ENCODE measurements around the gene KCNJ2.

KCNJ2 gene

DNA sequence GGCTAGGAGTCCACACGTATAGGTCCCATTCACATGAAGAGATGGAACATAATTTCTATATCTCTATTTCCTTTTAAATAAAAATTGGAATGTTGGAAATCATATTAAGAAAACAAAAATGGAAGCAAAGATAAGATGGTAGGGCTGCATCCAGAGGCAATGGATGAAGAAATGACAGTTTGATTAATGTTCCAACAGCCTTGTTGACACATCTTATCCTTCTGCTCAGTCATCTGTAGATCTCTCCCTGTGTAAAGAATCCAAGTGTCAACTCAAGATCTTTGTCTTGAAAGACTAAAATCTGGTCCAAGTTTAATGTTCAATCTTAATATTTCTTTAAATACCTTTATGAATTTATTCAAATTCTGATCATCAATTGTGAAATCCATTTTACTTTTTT is 7.8 kb upstream of the KCNJ2 start:
- DNase-seq, result no peak

DNA sequence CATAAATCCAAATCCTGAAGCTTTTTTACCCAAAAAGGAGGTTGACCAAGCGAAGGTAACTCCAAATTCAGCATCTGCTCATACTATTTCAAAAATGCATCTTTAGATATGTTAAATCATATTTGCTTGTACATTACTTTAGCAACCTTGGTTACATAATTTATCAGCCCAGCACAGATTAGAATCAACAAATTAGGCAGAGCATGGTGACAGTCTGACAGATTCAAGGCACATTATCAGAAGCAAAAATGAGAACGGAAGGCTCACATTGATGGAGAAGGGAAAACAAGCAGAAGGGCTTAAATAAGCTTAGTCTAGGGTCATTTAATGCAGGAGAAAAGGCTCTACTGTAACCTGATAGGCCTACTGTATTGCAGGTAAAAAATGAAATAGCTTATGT is 3.9 kb upstream of the KCNJ2 start:
- DNase-seq, result no peak

DNA sequence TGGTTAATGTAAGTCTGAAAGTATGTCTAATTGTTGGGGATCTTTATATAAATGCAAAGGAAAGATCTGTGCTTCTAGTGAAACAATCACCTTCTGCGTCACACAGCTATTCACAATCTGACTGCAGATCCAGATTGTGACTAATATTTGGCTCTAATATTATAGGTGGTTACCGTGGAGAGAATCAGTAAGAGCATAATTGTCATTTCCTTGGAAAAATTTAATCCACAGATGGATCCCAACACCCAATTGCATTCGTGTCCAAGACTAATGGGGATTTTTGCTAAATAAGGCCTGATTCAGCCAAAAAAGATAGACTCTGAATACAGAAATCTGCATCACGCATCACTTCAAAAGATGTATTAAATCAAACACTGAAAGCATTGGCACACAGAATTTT is 2.7 kb upstream of the KCNJ2 start:
- DNase-seq, result no peak

DNA sequence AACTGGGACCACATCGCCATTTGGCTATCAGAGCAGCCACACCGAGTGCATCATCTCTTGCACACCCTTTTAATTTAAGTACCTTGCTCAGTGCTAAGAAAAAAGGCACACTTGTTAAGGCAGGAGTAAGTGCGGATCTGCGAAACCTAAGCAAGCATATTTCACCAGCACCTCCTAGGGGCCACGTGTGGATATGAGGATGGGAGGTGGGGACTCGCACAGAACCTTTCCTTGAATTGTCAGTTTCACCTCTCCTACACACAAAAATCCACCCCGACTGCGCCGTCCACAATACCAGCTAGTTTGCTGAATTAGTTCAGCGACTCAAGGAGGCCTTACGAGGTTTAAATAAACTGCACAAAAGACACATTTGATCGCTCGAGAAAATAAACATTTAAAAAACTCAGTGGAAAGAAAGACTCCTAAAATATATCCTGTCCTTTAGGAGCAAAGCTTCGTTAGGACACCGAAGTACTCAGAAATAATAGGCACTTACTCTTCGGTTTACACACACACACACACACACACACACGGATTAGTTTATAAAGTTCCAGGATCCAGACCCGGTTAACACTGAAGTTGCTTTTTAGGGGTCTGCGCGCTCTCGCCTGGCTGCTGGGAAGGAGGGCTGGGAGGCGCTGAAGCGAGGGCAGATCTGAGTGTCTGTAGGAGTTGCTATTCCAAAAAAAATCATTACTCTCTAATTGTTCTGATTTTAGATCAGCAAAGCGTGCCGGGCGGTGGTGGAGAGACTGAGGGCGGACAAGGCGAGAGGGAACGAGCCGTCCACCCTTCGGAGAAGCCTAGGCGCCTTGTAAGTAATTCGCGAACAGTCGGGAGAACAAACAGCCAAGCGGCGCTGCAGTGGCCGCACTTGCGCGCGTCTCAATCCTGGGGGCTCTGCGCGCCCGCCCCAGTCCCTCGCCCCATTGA is 1.0 kb upstream of the KCNJ2 start:
- DNase-seq, result no peak

DNA sequence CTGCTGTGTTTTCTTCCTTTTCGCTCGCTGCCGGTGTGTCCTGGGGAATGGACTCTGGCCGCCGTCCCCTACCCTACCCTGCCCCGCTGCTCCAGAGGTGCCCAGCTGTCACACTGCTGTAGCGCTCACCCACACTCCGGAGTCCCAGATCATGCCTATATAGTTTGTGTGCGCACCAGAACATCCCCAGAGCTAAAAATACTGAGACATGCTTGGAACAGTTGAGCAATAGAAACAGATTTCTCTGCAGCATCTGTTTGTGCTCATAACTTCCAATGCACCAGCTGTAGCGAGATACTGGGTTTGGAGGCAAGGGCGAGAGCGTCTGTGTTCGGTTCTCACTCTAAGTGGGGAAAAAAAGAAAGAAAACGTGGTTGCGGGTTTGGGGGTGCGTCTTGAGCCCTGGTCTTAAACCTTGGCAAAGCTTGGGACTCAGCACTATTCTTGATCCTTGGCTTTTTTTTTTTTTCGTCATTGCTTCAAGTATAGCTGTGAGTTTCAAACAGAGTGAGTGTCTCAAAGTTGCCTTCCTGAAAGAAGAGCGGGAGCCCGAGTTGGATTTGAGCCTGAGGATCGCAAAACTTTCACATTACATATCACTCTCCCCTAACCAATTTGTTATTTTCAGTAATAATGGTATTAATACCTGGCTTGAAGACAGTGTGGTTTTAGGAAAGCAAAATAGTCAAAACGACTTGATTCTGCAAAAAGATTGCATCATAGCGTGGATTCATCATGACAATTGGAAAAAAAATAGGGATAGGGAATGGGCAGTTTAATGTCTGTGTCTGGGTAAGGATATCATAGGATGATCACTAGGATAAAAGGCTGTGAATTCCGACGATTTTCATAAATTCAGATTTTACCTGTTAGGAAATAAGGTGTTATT is 621 bp downstream of the KCNJ2 start:
- DNase-seq, result no peak

DNA sequence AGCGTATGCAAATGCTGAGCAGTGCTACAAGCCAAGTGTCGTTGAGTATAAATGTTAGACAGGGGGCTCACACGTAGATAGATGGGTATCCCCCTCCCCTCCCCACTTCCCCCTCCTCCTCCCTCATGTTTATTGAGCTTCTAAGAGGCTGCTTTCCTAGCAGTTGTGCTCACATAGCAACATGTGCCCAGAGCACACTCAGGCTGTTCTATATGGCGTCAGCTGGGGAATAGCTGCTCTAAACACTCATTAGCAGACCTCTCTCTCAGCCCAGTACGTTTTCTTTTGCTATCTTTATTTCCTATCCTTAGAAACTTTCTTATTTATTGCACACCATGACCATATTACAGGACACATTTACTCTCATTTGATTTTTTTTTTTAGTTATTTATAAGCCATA is 1.8 kb downstream of the KCNJ2 start:
- DNase-seq, result no peak

DNA sequence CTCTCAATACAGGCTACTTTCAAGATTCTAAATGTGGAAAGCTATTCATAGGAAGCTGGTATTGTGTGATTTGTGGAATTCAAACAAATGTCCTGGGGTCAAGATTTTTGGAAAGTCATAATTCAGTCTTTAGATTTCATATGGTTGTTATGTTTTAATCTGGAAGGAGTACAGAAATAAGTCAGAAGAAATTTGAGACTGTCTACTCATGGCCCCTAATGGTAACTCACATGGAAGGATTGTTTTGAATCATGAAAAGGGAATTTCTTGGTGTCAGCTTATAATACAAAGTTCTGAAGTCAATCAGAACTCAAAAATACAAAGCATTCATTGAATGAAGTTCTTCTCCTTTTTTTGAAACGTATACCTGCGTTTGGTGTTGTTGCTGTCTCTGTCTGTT is 3.1 kb downstream of the KCNJ2 start:
- no peak for DNase-seq

DNA sequence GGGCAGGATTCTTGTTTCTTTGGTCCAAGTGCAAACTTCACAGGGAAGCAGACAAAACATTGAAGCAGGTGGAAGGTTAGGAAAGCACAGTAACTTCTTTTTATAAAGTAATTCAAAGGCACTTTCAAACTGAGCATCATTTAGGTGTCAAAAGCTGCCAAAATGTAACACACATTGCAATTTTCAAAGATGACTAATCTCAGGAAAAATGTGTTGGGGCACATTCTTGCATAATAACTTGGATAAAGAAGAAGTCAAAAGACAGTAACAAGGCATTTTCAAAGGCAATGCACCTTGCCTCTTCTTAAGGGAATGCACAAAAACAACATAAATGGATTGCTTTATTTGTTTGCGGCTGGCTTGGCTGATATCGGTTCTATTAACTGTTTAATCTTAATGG is 3.6 kb downstream of the KCNJ2 start:
- no peak for DNase-seq

DNA sequence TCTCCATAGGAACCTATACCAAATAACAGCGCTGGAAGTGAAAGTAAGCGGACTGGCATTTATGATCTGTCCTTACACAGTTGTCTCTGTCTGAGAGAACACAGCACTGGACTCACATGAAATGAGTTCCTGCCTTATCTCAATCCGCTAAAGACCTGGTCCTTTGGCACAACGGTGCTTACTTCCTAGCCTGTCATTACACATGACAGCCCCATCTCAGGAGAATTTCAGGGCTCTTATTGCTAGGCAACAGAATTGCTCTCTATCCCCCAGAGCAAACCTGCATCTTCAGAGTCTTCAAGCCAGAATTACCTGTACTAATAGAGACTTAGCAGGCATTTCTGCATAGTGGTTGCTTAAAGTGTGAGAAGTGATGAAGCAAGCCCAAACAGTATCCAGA is 4.3 kb downstream of the KCNJ2 start:
- DNase-seq, result no peak

DNA sequence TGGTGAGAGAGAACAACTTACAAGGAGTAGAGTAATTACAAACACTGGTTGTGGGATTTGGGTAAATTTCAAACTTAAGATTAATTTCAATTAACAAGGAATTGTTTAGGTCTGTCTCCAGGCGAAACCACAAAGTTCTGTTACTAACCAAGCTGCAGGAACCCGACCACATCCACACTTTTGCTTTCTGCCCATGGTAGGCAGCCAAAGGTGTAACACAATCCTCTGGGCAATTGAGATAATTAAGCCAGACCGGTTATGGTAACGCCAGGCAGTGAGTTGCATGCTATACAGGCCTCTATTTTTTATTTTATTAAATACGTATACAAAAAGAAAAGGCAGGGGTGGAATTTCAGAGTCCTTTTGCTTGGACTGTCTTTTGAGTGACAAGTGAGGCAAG is 12.0 kb downstream of the KCNJ2 start:
- no peak for DNase-seq

DNA sequence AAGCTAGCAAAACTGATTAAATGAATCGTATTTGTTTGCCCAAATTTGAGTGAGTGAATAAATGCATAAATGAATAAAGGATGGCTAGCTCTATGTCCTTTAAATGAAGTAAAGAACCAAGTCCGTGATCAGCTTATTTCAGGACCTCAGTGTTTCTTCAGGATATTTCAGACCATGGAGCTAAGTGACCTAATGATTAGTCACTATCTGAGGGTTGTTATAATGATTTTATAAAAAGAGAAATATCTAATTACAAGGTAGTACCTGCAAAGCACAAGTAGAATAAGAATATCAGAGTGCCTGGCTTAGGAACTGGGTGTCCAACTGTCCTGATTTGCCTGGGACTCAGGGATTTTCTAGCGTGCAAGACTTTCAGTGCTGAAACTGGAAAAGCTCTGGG is 12.5 kb downstream of the KCNJ2 start:
- DNase-seq, result no peak

DNA sequence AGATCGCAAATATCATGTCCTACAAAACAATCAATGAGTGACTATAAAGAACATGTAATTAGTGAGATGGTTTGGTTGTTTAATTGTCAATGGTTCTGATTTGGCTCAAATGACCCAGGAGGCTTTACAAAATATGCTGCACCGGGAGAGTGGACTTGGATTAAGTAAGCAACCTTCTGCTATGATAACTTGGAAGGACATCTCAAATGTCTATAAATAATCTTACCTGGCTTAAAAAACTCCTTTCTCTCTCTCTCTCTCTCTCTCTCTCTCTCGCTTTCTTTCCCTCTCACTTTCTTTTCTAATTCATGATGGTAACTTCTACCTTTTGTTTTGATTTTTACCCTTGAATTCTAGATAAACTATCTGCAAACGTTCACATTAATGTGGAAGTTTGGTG is 14.2 kb downstream of the KCNJ2 start:
- no peak for DNase-seq

DNA sequence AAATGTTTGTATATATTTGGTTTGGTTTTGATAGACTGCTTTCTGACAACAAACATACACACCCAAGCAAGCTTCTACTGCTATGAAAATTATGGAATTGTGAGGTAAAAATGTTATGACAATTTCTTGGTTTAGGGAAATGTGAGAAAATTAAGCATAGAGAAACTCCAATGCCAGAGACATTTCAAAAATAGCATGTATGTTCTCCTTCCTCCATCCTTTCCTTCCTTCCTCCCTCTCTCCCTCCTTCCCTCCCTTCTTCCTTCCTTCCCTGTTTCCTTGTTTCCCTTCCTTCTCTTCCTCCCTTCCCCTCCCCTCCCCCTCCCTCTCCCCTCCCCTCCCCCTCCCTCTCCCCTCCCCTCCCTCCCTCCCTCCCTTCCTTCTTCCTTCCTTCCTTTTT is 14.9 kb downstream of the KCNJ2 start:
- no peak for DNase-seq

DNA sequence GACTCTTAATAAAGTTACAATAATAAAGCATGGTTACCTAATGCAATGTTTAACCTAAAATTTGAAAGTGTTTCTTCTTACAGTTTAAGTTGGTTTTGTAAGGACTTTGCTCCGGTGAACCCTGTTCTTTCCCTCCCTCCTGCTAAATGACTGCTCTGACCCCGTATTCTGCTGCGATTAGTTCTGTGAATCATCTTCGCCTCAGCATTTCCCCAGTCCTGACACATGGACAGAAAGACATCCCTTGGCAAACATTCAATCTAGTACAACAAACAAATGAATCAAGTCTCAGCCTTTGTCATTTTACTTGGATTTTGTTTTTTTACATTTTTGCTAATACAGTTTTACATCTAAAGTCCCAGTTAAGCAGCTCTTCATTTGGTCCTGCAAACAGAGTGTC is 15.4 kb downstream of the KCNJ2 start:
- no peak for DNase-seq

DNA sequence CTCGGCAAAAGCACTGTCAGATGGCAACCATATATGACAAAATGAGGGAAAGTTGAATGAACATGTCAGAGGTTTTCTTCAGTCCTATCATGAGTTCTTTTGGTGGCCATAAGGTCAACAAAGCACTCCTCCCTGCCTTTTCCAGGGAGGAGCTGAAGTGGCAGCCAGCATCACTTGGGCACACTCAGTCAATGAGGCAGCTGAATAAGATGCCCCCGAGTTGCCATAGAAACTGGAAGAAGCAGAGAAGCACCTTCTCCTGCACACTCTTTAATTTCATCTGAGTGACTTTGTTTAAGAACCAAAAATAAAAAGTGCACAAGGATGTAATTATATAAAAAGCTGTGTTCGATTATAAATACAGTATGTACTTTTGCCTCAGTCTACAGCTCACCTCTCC is 16.0 kb downstream of the KCNJ2 start:
- no peak for DNase-seq

DNA sequence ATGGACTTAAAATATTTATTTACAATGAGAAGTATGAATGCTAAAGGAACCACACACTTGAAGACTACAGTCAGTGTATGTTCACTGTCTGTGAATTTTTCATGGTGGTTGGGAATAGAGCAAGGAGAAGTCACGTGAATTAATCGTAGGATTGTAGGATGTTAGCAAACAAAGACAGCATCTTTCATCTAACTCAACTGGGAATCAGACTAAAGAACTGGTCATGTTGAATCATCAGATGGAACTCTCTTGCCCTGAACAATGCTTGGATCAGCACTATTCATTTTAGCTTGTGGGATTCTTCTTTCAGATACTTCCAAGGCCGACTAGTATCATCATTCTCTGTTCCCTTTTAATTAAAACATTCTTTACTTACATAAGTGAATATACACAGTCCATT is 18.1 kb downstream of the KCNJ2 start:
- DNase-seq, result no peak

DNA sequence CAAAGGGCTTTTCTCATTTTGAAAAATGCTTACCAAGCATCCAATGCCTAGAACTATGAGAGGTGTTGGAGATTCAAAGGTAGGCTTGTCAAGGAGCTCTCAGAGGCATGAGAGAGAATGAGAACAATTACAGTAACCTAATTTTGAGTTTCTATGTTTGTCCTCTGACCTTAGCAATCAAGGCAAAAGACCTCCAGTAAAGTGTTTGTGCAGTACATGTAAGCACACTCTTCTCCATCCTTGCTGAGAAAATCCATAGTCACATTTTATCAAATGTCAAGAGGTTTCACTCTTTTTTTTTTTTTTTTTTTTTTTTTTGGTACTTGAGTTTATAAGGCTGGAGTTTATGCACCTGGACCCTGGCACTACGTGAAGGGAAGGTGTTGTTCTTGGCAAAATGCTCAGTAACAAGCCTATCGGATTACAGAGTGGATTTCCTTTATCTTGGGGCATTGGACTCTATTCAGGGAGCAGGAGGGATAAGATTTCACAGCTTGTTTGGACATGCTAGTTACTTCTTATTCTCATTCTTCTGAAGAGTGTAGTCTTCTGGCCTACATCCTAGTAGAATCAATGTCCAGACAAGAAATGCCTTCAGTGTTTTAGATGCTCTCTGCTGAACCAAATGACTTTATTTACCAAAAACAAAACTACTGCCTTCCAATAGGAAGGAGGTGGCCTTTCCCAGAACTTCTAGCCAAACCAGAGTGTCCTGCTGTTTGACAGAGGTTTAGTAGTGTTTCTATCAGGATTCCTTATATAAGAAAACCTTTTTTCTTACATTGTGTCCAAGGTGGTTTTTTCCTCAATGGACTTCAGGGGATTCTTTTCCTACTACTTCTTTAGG is 21.9 kb downstream of the KCNJ2 start:
- DNase-seq, result peak; percentile 87

DNA sequence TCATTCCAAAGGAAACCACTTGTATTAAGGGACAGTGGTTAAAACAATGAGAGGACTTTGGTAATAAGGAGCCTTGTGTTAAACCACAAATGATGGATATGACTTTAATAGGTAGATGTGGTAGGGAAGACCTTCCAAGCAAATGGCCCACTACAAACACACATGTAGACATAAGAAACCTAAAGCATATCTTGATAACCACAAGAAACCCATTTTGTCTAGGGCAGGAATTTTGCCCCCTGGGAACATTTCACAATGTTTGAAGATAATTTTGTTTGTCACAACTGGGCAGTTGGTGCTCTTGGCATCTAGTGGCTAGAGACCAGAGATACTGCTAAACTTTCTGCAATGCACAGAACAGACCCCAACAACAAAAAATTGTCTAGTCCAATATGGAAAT is 25.8 kb downstream of the KCNJ2 start:
- no peak for DNase-seq

DNA sequence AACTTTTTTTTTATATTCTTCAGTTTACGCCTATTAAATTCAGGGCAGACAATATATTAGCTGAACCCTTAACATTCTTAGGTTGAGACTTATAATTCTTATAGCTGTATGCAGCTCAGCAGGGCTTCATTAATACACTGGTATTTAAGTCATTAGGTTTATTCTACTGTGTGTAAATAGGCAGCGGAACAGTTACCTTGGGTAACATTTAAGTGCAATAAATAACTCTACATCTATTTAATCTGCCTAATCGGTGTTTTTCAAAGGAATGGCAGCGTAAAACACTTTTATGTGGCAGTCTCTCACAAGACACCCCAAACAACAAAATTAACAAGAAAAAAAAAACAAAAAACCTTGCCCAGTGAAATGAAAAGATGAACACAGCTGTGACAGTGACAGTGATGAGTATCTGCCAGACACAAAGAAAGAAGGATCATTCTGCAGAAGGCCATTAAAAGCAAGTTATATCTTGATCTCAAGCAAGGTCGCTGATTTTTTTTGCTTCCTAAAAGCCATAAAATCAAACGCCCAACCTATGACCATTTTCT is 32.6 kb downstream of the KCNJ2 start:
- DNase-seq, result no peak

DNA sequence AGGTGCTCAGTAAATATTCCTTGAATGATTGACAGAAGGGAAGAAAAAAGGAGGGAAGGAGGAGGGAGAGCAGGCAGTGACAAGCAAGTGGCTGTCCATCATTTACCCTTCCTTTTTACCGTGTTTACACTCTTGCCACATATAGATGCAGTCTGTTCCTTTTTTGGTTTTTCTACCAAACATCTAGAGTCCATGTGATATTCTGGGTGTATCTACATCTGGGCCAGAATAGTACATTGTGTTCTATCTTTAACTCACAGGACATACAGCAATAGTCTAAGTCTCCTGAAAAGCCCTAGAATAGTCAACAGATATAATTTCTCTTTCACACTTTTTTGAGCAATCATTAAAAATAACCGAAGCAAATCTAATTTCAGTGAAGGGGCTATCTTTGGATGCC is 33.5 kb downstream of the KCNJ2 start:
- no peak for DNase-seq

DNA sequence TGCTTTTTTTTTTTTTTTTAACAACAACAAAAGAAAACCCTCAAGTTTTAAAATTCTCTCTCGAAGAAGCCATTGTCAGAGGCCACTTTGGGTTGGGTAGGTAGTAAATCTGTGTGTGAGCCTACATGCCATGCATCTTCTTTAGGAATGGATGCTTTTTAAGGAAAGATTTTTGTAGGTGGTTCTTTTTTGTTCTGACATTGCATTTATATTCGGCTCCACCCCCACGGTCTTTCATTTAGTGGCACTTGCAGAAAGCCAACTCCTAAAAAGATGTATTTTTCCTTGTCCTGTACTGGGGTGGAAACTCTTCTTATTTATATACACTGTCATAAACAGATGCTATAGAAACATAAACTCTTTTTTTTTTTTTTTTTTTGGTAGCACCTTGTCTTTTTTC is 35.1 kb downstream of the KCNJ2 start:
- DNase-seq, result no peak

DNA sequence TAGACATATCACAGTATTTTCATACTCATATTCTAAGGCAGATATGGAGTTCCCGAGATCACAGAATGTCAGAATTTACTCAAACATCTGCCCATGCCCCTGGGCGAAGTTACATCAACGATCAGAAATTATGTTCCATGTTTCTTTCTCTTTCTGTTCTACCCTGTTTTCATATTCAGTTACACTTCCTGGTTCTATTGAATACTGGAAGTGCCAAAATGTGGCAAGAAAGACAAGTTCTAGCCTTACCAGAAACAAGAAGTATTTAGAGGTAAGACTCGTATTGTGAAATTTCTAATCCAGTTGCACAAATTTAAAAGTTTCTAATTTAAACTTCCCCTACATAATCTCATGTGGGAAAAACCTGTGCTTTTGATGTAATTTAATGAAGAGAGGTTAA is 36.1 kb downstream of the KCNJ2 start:
- no peak for DNase-seq
